Muscle of leg (tissue), 11 donors: ENCODE measurements around the gene KLF12. TPM values are rescaled to one million over a fixed set of nuclear protein-coding genes. Genes with fewer than 3 reads are reported as not detected.

Source experiments
- DNase-seq: peaks from one replicate; pipeline ENCODE4 v3.0.0; 2013
- H3K27ac ChIP-seq: one replicate; pipeline ENCODE4 v1.5.1; 2013; ENCODE audit warnings: mild to moderate bottlenecking, low read length, control low read depth
- H3K27me3 ChIP-seq: one replicate; pipeline ENCODE4 v1.6.1; 2013; ENCODE audit warnings: low read length; ENCODE audit not compliant: control insufficient read depth, insufficient read depth
- H3K36me3 ChIP-seq: one replicate; pipeline ENCODE4 v1.6.1; 2013; ENCODE audit warnings: low read length; ENCODE audit not compliant: control insufficient read depth, insufficient read depth
- H3K4me1 ChIP-seq: one replicate; pipeline ENCODE4 v1.6.1; 2013; ENCODE audit warnings: low read length; ENCODE audit not compliant: control insufficient read depth, insufficient read depth
- H3K4me3 ChIP-seq: one replicate; pipeline ENCODE4 v1.5.1; 2013; ENCODE audit warnings: low read length, control low read depth
- H3K9me3 ChIP-seq: replicated peaks from 2 replicates; pipeline ENCODE4 v1.6.1; 2013; ENCODE audit warnings: low read depth, low read length; ENCODE audit not compliant: control insufficient read depth
- WGBS: methylation state at CpG from one replicate; pipeline ENCODE4 v1.1.5; 2013; ENCODE audit warnings: missing lambda C conversion rate; ENCODE audit not compliant: insufficient coverage; 5-methylcytosine and 5-hydroxymethylcytosine counted together
- polyA plus RNA-seq, 8 donors: library from polyadenylated mRNA; unstranded; fragments of 120-200 nt; gene quantifications; one replicate each; pipeline versions ENCODE4 v1.2.1 to v1.2.3, GENCODE V29; 2013; ENCODE audit warnings: inconsistent platforms in 1 of 8, low replicate concordance in 1 of 8; ENCODE audit not compliant: insufficient read length in 8 of 8, insufficient read depth in 1 of 8
- total RNA-seq: library from RNA; stranded (reverse); fragments of 120-200 nt; gene quantifications from one replicate; pipeline ENCODE4 v1.2.4, GENCODE V29; 2013

The KLF12 gene
- total and polyA plus RNA-seq, 9 donors: 11.3 to 26.5 (median 20.7) TPM

- H3K27ac ChIP-seq: no peak overlapping the region
- DNase-seq: no peak
- H3K27me3 ChIP-seq: no peaks in the 10 kb centered on the region
- peaks cover 29% of the 10 kb centered on the region for H3K9me3 ChIP-seq
- H3K4me3 ChIP-seq: no peak overlapping the region
- H3K36me3 ChIP-seq: no peaks in the 10 kb centered on the region
- H3K4me1 ChIP-seq: no peaks in the 10 kb centered on the region
- WGBS: no CpG with 5 or more reads among the region's 4 CpGs
These were observed 15.9 kb downstream of the KLF12 start for GRCh38 chr13:74118328-74118727.

GRCh38 chr13:74117207-74117705 is 16.9 kb downstream of the KLF12 start:
- Histone ChIP-seq H3K27me3 (no peaks in the 10 kb centered on the region), H3K27ac (no peak overlapping the region), H3K4me1 (no peaks in the 10 kb centered on the region), H3K9me3 (peaks cover 29% of the 10 kb centered on the region), H3K36me3 (no peaks in the 10 kb centered on the region), H3K4me3 (no peak overlapping the region)
- WGBS: no CpG with 5 or more reads among the region's 2 CpGs
- DNase-seq: no peak

- peaks cover 24% of the 10 kb centered on the region for H3K9me3 ChIP-seq
- H3K4me1 ChIP-seq: no peaks in the 10 kb centered on the region
- DNase-seq: no peak
- no peaks in the 10 kb centered on the region for H3K27me3 ChIP-seq
- WGBS: no CpG with 5 or more reads among the region's 2 CpGs
- no peak overlapping the region for H3K4me3 ChIP-seq
- no peak overlapping the region for H3K27ac ChIP-seq
- no peaks in the 10 kb centered on the region for H3K36me3 ChIP-seq
These were observed 19.1 kb downstream of the KLF12 start for GRCh38 chr13:74115133-74115532.

GRCh38 chr13:74114641-74115040 is 19.6 kb downstream of the KLF12 start:
- no peaks in the 10 kb centered on the region for H3K27me3 ChIP-seq
- DNase-seq: no peak
- WGBS: 100% methylated on average over 1 of the region's 5 CpGs
- H3K9me3 ChIP-seq: peaks cover 19% of the 10 kb centered on the region
- no peaks in the 10 kb centered on the region for H3K4me1 ChIP-seq
- H3K27ac ChIP-seq: no peak overlapping the region
- no peaks in the 10 kb centered on the region for H3K36me3 ChIP-seq
- H3K4me3 ChIP-seq: no peak overlapping the region

- WGBS: no CpG with 5 or more reads among the region's 1 CpG
These were observed 20.0 kb downstream of the KLF12 start for GRCh38 chr13:74114202-74114601.

GRCh38 chr13:74111901-74112824 is 22.0 kb downstream of the KLF12 start:
- DNase-seq: no peak
- H3K9me3 ChIP-seq: peaks cover 2% of the 10 kb centered on the region
- no peak overlapping the region for H3K4me3 ChIP-seq
- no peak overlapping the region for H3K27ac ChIP-seq
- no CpG with 5 or more reads among the region's 5 CpGs for WGBS
- H3K36me3 ChIP-seq: no peaks in the 10 kb centered on the region
- no peaks in the 10 kb centered on the region for H3K4me1 ChIP-seq
- no peaks in the 10 kb centered on the region for H3K27me3 ChIP-seq

More at GRCh38 chr13:74114202-74114601, 20.0 kb downstream of the KLF12 start:
- Histone ChIP-seq H3K4me1 (no peaks in the 10 kb centered on the region), H3K36me3 (no peaks in the 10 kb centered on the region), H3K27ac (no peak overlapping the region), H3K4me3 (no peak overlapping the region), H3K9me3 (peaks cover 15% of the 10 kb centered on the region), H3K27me3 (no peaks in the 10 kb centered on the region)
- no peak for DNase-seq

GRCh38 chr13:74111399-74111798 is 22.8 kb downstream of the KLF12 start:
- no peak for DNase-seq
- no peaks in the 10 kb centered on the region for H3K36me3 ChIP-seq
- no peaks in the 10 kb centered on the region for H3K4me1 ChIP-seq
- H3K4me3 ChIP-seq: no peak overlapping the region
- no peaks in the 10 kb centered on the region for H3K27me3 ChIP-seq
- no peak overlapping the region for H3K27ac ChIP-seq
- no peaks in the 10 kb centered on the region for H3K9me3 ChIP-seq

- no peak for DNase-seq
- 89% methylated on average over 3 of the region's 4 CpGs for WGBS
- no peak overlapping the region for H3K27ac ChIP-seq
These were observed 24.2 kb downstream of the KLF12 start for GRCh38 chr13:74110053-74110452.

GRCh38 chr13:74107598-74107997 is 26.6 kb downstream of the KLF12 start:
- WGBS: 100% methylated on average over 1 of the region's 3 CpGs
- H3K4me1 ChIP-seq: no peaks in the 10 kb centered on the region
- no peak for DNase-seq

More at GRCh38 chr13:74110053-74110452, 24.2 kb downstream of the KLF12 start:
- Histone ChIP-seq H3K4me3 (no peak overlapping the region), H3K36me3 (no peaks in the 10 kb centered on the region), H3K4me1 (no peaks in the 10 kb centered on the region), H3K27me3 (no peaks in the 10 kb centered on the region), H3K9me3 (no peaks in the 10 kb centered on the region)

GRCh38 chr13:74105871-74106270 is 28.3 kb downstream of the KLF12 start:
- H3K36me3 ChIP-seq: no peaks in the 10 kb centered on the region
- no peaks in the 10 kb centered on the region for H3K4me1 ChIP-seq
- H3K4me3 ChIP-seq: no peak overlapping the region
- peaks cover 9% of the 10 kb centered on the region for H3K9me3 ChIP-seq
- H3K27ac ChIP-seq: no peak overlapping the region
- no peaks in the 10 kb centered on the region for H3K27me3 ChIP-seq
- no peak for DNase-seq

More at GRCh38 chr13:74107598-74107997, 26.6 kb downstream of the KLF12 start:
- H3K4me3 ChIP-seq: no peak overlapping the region
- no peaks in the 10 kb centered on the region for H3K36me3 ChIP-seq
- no peaks in the 10 kb centered on the region for H3K9me3 ChIP-seq
- H3K27me3 ChIP-seq: no peaks in the 10 kb centered on the region
- no peak overlapping the region for H3K27ac ChIP-seq
